GDM1 (cell line): Measurements from ENCODE around the gene FLVCR2.

Experiments used
- DNase-seq: peaks from one replicate; lab custom pipeline; 2025; lab: John Stamatoyannopoulos, UW

Gene FLVCR2

DNA sequence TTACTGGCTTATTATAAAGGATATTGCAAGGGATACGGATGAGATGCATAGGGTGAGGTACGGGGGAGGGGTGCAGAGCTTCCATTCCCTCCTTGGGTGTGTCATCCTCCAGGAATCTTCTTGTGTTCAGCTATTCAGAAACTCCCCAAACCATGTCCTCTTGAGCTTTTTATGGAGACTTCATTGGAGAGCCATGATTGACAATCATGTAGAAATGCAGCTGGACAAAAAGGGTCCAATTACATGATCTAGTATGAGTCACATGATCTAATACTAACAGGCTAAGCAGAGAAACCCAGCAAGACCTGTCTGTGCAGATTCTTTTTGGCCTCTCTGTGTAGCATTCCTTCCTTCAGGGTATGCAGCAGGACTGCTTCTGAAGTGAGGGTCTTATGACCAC is 23.9 kb upstream of the FLVCR2 start:
- DNase-seq, result no peak

DNA sequence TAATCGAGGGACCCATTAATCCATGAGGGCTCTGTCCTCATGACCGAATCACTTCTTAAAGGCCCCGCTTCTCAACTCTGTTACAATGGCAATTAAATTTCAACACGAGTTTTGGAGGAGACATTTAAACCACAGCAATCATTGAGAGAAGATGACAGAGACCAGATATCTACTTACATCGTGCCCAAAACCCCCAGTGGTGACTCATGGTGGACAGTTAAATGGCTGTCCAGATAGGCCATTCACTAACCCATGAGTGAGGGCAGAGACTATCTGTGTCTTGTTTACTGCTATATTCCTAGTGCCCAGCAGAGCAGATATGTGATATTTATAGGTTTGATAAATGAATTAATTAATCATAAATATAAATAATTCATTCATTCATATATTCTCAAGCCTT is 20.0 kb upstream of the FLVCR2 start:
- DNase-seq, result no peak

DNA sequence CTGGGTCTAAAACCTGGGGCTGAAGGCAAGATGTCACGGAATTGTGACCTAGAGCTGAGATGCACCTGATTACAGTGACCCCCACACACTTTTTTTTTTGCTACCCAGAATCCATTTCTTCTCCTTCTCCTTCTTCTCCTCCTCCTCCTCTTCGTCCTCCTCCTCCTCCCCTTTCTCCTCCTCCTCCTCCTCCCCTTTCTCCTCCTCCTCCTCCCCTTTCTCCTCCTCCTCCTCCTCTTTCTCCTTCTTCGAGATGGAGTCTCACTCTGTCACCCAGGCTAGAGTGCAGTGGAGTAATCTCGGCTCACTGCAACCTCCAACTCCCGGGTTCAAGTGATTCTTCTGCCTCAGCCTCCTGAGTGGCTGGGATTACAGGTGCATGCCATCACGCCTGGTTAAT is 19.4 kb upstream of the FLVCR2 start:
- no peak for DNase-seq

DNA sequence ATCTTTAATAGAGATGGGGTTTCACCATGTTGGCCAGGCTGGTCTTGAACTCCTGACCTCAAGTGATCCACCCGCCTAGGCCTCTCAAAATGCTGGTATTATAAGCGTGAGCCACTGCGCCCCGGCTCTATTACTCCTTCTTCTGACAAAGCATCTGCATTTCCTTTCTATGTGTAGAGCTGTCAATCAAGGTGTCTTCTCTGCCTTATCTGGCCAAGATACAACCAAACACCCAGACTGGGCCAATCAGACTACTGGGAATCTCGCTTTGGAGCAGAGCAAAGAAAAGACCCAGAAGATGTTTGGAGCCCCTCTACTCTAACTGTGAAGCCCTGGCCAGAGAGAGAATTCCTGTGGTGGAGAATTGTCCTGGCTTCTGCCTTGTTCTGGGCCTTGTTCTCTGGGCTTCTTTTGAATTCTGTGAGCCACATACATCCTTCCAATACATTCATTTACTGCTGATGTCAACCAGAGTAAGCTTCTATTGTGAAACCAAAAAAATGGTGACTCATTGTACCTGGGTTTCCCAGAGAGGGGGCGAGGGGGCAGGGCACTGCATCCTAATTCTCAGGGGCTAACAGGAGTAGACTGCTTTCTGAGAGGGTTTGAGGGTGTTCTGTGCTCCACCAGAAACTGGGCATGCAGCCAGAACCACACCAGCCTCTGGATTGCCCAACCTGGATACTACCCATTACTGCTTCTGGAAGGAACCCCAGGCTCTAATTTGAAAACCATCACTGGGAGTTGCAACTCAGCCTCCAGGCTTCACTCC is 18.8 kb upstream of the FLVCR2 start:
- DNase-seq, result peak; percentile 9

DNA sequence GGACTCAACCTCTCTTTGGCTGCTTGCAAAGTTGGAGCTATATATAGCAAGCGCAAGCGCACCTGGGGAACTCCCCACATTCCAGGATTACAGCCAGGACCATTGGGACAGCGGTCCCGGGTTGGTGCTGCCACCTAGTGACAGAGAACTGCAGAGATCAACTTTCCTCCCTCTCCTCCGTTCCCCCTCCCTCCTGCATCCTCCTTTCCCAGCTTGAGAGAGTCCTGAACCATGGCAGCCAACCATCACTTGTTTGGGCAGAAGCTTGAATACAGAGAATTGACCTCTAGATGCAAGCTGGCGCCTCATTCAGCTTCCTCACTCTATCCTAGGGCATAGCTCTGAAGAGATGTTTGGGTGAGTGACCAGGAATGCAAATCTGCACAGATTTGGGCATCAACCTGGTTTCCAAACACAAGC is 17.4 kb upstream of the FLVCR2 start:
- DNase-seq, result peak; percentile 39

DNA sequence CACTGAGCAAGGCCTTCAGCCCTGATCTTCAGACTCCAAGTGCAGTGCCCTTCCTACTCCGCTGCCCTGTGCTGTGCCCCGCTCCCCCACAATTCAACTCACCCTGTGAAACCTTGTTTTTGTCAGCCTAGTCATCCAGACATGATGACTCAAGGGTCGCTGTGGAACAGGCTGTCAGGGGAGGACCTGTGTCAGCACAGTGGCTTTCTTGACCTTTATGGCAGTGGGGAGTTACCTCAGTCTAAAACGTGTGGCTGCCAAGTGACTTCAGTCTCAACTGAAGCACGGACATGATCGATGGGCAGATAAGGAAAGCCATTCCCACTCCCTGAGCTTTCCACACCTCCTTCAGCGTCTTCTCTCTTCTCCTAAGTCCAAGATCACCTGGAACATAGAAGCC is 16.3 kb upstream of the FLVCR2 start:
- no peak for DNase-seq

DNA sequence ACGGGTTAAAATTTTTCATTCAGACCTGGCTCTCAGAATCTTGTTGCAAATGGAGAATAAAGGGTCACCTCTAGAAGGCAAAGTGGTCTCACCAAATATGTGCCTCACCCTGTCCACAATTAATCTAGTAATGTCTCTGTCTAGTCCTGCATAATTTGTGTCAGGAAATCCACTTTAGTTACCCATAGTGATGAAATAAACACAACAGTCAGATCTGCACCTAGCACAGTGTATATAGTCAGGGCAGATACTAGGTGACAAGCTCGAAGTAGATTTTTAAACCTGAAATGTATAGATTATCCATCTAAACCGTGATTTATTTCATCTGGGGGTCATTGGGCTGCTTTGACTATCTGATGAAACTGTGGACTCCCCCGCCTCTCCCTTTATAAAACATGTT is 15.9 kb upstream of the FLVCR2 start:
- DNase-seq, result no peak

DNA sequence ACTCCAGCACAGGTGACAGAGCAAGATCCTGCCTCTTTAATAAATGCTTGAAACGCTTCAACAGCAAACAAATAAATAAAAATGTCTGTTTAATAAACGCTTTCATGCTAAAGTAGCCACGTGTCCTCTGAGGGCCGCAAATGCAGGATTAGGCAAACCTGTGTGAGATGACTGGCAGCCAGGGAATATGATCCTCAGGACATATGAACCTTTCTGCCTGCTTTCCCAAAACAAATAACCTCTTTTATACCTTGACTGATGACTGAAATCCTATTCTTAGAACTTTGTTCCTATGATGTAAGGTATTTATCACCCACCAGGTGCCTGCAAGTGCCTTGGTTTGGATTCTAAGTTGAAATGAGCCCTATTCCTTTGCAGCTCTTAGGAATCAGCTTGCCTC is 14.5 kb upstream of the FLVCR2 start:
- no peak for DNase-seq

DNA sequence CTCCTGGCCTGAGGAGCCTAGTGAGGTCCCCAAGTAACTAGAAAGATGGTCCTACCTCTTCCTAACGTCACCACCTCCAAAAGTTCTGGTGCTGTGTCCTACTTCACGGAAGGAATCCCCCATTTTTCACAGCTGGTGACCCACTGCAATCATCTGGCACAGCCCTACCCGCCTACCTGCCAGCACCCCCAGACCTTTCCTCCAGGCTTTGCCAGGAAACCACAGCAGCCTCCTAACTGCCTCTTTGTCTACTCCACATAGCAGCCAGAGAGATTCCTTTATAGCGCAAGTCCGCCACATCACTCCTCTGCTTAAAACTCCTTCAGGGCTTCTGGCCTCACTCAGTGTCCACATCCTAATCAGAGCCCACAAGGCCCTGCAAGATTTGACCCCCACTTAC is 13.4 kb upstream of the FLVCR2 start:
- DNase-seq, result no peak

DNA sequence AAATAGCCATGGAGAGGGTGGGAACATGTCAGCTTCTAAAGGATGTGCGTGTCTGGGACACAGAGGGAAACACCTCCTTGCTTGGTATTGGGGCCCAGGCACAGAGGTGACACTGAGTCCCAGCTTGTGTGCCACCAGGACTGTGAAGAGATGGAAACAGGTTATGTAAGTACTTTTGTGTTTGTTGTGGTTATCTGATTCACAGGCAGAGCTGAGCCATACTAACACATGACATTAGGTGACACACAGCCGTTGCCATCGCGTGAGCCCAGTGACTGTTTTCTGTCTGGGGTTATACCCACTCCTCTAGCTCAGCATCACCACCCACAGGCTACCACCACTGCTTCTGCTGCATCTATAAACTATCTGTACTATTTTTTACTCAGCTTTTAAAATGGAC is 12.1 kb upstream of the FLVCR2 start:
- DNase-seq, result no peak

DNA sequence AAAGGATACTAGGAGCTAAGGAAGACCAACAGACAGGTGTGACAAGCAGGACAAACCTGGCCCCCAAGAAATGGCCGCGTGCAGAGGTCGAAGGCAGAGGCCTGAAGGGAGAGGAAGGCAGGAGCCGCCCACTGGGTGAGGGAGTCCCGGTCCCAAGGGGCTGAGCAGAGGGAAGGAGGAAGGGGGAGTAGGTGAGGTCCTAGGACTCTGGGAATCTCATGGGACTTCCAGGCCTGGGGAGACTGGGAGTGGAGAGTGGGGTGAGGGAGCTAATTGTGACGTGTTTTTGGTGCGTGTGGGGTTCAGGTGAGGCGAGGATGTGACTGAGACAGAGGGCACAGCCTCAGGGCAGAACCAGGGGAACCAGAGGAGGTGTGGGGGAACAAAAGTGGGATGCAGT is 11.7 kb upstream of the FLVCR2 start:
- no peak for DNase-seq

DNA sequence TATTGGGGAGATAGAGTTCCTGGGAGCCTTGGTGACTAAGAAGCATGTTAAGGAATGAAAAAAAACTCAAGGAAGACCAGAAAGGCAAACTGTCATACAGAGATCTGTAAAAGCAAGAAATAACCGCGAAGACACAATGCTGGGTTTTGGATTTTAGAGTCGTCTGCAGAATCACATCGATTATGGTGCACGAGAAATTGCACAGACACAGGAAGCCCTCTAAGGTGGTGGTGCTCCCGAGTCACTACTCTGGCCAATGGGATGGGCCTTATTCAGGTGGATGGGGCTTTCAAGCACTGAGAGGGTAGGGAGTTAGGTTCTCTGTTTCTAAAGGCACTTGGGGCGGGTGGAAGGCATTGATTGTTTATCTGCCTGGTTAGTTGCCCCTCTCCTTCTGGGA is 10.3 kb upstream of the FLVCR2 start:
- DNase-seq, result no peak

DNA sequence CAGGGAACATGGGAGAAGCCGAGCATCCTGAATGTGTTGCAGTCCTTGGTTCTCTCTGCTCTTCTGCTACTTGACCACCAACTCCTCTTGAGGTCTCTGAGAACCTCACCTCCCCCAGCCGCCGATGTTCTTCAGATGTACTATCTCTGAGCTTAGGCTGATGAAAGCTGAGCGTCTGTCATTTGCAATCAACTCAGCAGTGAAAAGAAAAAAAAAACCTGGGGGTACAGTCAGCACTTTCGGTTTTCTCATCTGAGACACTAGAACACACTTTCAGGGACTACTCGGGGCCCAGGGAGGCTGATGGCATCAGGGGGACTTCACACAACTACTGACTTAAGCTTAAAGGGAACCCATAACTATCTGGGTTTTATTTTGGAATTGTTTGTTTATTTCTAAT is 9.6 kb upstream of the FLVCR2 start:
- DNase-seq, result no peak

DNA sequence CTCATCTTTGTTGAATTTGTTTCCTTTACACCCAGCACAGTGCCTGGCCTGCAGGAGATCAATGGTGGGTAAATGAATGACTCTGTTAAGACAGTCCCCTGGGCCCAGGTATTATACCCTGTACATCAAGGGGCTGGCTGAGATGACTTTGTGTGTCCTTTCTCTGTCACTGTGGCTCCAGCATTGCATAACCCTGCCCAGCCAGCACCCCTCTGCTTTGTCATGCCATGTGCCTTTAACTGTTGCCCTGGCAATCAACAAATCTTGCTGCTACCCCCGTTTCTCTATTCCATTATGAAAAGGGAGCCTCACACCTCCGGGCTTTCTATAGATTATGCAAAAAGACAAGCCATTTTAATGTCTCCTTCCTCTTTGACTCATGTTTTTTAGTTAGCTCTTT is 7.6 kb upstream of the FLVCR2 start:
- no peak for DNase-seq

DNA sequence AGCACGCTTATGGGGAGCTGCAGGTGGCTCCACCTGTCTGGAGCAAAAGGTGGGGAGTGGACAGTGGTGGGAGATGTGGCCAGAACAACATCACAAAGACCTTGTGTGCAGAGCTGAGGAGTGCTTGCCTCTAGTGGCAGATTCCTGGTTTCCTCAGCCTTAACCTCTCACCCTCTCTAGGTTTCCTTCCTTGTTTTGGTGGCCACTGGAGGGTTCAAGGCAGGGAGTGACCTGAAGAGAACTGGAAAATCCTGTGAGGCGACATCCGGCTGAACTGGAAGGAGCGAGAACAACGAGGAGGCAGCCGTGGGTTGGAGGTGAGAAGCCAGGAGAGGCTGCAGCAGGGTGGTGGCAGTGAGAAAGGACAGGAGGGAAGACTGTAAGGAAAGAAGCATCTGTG is 6.3 kb upstream of the FLVCR2 start:
- no peak for DNase-seq

DNA sequence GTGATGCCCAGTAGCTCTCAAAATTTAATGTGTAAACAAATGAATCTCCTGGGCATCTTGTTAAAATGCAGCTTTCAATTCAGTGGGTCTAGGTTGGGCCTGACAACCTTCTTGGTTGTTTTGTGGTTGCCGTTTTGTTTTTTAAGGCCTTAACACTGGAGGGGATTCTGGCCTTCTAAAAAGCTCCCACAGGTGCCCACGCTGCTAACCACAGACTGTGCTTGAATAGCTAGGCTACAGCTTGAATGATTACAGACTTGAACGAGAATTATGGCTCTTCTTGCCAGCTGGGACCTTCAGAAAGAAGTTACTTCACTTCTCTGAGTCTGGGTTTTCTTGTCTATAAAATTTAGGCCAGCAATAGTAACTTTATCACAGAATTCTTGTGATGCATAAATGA is 1.3 kb upstream of the FLVCR2 start:
- DNase-seq, result no peak

DNA sequence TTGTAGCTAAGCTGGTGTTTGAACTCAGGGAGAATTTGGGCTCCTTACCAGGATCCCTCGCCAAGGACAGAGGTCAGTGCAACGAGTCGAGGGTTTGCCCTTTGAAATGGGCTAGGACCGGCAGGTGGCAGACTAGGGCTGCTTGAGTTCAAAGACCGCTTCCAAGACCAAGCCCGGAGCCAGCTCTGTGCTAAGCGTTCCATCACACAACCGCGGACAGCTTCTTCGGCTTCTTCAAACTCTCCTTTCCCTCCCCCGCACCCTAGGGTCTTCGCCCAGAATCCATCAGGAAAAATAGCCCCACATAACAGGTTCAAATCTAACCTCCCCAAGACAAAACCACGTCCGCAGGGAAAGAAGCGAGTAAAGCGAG is 705 bp upstream of the FLVCR2 start:
- peak; percentile 74 for DNase-seq

DNA sequence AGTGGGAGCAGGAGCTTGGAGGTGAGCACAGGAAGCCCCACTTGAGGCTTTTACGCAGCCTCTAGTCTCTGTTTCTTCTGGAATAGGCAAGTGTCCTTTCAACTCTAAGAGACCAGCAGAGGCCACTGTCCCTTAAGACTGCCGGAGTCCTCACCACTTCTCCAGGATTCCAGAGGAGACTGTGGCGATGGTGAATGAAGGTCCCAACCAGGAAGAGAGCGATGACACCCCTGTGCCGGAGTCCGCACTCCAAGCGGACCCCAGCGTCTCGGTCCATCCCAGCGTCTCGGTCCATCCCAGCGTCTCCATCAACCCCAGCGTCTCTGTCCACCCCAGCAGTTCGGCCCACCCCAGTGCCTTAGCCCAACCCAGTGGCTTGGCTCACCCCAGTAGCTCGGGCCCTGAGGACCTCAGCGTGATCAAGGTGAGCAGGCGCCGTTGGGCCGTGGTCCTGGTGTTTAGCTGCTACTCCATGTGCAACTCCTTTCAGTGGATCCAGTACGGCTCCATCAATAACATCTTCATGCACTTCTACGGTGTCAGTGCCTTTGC is 442 bp downstream of the FLVCR2 start:
- no peak for DNase-seq

DNA sequence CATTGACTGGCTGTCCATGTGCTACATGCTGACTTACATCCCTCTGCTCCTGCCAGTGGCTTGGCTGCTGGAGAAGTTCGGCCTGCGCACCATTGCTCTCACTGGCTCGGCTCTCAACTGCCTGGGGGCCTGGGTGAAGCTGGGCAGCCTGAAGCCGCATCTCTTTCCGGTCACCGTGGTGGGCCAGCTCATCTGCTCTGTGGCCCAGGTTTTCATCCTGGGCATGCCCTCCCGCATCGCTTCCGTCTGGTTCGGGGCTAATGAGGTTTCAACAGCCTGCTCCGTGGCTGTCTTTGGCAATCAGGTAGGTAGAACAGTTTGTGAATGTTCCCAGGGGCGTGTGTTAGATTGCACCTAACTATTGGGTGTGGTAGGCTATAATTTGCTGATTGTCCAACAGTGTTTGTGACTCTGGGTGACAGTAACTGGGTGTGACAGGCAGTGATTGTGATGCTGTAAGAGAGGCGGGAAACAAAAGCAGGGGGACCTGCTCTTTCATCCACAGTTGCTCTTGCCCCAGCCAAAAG is 981 bp downstream of the FLVCR2 start:
- no peak for DNase-seq

DNA sequence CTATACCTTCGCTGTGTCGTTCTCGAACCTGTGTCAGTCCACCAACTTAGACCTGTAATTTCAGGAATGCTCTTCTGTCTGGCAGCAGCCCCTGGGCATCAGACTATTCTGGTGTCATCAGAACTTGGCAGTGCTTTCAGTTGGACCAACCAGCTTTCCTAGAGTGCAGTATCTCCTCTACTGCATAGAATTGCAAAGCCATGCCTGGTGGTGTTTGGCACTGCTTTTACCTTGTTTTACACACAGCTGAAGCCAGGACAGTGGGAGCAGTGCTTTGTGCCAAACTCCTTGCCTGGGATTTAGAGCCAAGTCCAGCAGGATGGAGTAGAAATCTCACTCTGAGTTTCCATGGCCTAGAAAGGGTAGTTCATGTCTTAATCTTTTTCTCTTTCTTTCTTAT is 1.5 kb downstream of the FLVCR2 start:
- no peak for DNase-seq

DNA sequence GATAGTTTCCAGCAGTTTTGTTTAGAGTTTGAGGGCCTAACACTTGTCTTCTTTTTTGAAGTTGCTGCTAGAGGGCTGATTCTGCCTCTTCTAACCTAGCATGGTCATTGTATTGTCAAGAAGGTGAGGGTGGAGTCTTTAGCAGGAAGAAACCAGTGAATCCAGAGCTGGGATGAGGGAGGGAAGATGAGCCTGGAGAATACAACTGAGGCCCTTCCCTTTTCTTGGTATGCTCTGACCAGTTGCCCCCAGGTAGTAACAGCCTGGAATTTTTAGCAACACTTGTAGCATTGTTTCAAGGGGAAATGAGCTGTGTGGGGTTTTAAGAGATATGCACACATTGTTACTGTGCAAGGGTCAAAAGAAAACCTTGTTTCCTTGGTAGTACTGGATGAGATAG is 9.0 kb downstream of the FLVCR2 start:
- no peak for DNase-seq

DNA sequence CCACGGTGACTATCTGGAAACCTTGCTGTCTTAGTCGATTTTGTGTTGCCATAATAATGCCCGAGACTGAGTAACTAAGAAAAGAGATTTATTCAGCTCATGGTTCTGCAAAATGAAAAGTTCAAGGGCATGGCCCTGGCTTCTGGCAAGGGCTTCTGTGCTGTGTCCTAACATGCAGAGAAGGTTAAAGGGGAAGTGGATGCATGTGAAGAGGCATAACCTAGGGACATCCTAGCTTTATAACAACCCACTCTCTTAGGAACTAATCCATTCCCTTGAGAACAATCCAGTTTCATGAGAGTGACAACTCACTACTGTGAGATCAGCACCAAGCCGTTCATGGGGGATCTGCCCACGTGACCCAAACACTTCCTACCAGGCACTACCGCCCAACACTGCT is 11.5 kb downstream of the FLVCR2 start:
- DNase-seq, result no peak

DNA sequence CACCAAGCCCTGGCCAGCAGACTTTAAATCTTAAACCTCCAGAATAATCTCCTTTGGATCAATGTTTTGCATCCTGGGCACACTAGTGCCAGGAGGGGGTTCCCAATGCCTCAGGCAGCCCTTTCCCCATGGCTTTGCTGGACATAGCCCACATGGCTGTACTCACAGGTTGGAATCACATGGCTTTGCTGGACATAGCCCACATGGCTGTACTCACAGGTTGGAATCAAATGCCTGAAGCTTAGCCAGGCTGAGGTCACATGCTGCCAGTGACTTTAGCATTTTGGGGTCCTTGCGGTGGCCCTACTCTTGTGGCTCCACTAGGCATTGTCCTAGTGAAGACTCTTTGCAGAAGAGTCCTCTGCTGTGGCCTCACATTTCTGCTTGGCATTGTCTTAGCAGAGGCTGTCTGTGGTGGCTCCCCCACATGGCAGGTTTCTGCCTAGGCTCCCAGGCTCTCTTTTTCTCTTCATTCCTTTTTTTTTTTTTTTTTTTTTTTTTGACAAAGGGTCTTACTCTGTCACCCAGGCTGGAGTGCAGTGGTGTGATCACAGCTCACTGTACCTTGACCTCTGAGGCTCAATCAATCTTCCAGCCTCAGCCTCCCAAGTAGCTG is 13.0 kb downstream of the FLVCR2 start:
- no peak for DNase-seq
